Measurements from ENCODE around the gene PTRHD1.

GRCh38 chr2:24824966-24825882, 32.0 kb upstream of the PTRHD1 start:
- no peak for TF ChIP-seq POLR2A (IDR thresholded peaks at IDR 0.05)
- TF ChIP-seq CTCF (IDR thresholded peaks at IDR 0.05), result peak in 1 of 2 donors; percentile 24
- TF ChIP-seq POLR2AphosphoS5 (IDR thresholded peaks at IDR 0.05), result no peak
